Neuronal stem cell (in vitro differentiated cells): ENCODE measurements around the gene KRT84.

Source experiments
- DNase-seq: peaks from one replicate; pipeline ENCODE4 v3.0.0-alpha.2; 2013; ENCODE audit warnings: low spot score
- H2AFZ ChIP-seq: one replicate; pipeline ENCODE4 v1.6.1; 2013; ENCODE audit warnings: mild to moderate bottlenecking, low read length, inconsistent platforms
- H2AK5ac ChIP-seq: 2 replicates; pipeline ENCODE4 v1.6.1; 2013; ENCODE audit warnings: low read depth, mild to moderate bottlenecking, inconsistent platforms, low read length, moderate library complexity, mixed read lengths
- H2BK120ac ChIP-seq: 2 replicates; pipeline ENCODE4 v1.6.1; 2013; ENCODE audit warnings: low read depth, mild to moderate bottlenecking, inconsistent platforms, low read length, moderate library complexity, mixed read lengths
- H2BK12ac ChIP-seq: one replicate; pipeline ENCODE4 v1.6.1; 2013; ENCODE audit warnings: low read length, inconsistent platforms
- H2BK15ac ChIP-seq: 2 replicates; pipeline ENCODE4 v1.6.1; 2013; ENCODE audit warnings: mild to moderate bottlenecking, low read length, inconsistent platforms, mixed read lengths
- H2BK5ac ChIP-seq: one replicate; pipeline ENCODE4 v1.6.1; 2013; ENCODE audit warnings: inconsistent platforms, mild to moderate bottlenecking, low read length, moderate library complexity
- H3K14ac ChIP-seq: one replicate; pipeline ENCODE4 v1.6.1; 2013; ENCODE audit warnings: low read length, inconsistent platforms
- H3K18ac ChIP-seq: 2 replicates; pipeline ENCODE4 v1.6.1; 2013; ENCODE audit warnings: low read length, inconsistent platforms
- H3K23ac ChIP-seq: 2 replicates; pipeline ENCODE4 v1.6.1; 2013; ENCODE audit warnings: low read depth, mild to moderate bottlenecking, mixed read lengths, low read length, inconsistent platforms; ENCODE audit not compliant: poor library complexity
- H3K27ac ChIP-seq: replicated peaks from 3 replicates; pipeline ENCODE4 v1.5.1; 2013; ENCODE audit warnings: low read length, inconsistent platforms
- H3K27me3 ChIP-seq, 3 experiments: 2 replicates each; pipeline ENCODE4 v1.6.1; 2013; ENCODE audit warnings: low read length in 3 of 3, mild to moderate bottlenecking in 2 of 3, inconsistent platforms in 1 of 3, low read depth in 1 of 3, mixed read lengths in 1 of 3, moderate library complexity in 1 of 3; ENCODE audit not compliant: control insufficient read depth in 3 of 3, insufficient read depth in 3 of 3
- H3K36me3 ChIP-seq, 2 donors: replicated peaks in 1 of 2; 2 replicates each; pipeline ENCODE4 v1.6.1; 2013; ENCODE audit warnings: low read length in 2 of 2; ENCODE audit not compliant: control insufficient read depth in 2 of 2, insufficient read depth in 2 of 2
- H3K4ac ChIP-seq: 2 replicates; pipeline ENCODE4 v1.6.1; 2013; ENCODE audit warnings: inconsistent platforms, mild to moderate bottlenecking, low read length, moderate library complexity
- H3K4me1 ChIP-seq, 2 donors: 1 replicate in 1 of 2; 2 replicates in 1 of 2; pipeline ENCODE4 v1.6.1; 2013; ENCODE audit warnings: low read length in 2 of 2, low read depth in 1 of 2; ENCODE audit not compliant: control insufficient read depth in 2 of 2, insufficient read depth in 1 of 2
- H3K4me2 ChIP-seq: one replicate; pipeline ENCODE4 v1.6.1; 2013; ENCODE audit warnings: mild to moderate bottlenecking, low read length, inconsistent platforms; ENCODE audit not compliant: insufficient read depth, poor library complexity, severe bottlenecking
- H3K4me3 ChIP-seq, 2 donors: 2 replicates each; pipeline ENCODE4 v1.5.1; 2013; ENCODE audit warnings: low read length in 2 of 2, mild to moderate bottlenecking in 2 of 2, inconsistent platforms in 1 of 2, moderate library complexity in 1 of 2
- H3K79me1 ChIP-seq: one replicate; pipeline ENCODE4 v1.6.1; 2013; ENCODE audit warnings: low read depth, mild to moderate bottlenecking, inconsistent platforms, low read length, moderate library complexity
- H3K9ac ChIP-seq: one replicate; pipeline ENCODE4 v1.6.1; 2013; ENCODE audit warnings: mild to moderate bottlenecking, low read depth, low read length, inconsistent platforms; ENCODE audit not compliant: poor library complexity
- H3K9me3 ChIP-seq, 2 donors: replicated peaks in 1 of 2; 2 replicates each; pipeline versions ENCODE3 to v1.6.1; 2013; ENCODE audit warnings: low read length in 2 of 2, mild to moderate bottlenecking in 2 of 2, inconsistent platforms in 1 of 2, low read depth in 1 of 2, mixed read lengths in 1 of 2, moderate library complexity in 1 of 2; ENCODE audit not compliant: control insufficient read depth in 2 of 2, insufficient read depth in 1 of 2
- H4K8ac ChIP-seq: one replicate; pipeline ENCODE4 v1.6.1; 2013; ENCODE audit warnings: low read depth, mild to moderate bottlenecking, inconsistent platforms, low read length, moderate library complexity
- H4K91ac ChIP-seq: one replicate; pipeline ENCODE4 v1.6.1; 2013; ENCODE audit warnings: low read length, low read depth, mild to moderate bottlenecking, inconsistent platforms; ENCODE audit not compliant: poor library complexity
- WGBS, 2 donors: extraction: QIAGEN DNeasy Blood & Tissue Kit; methylation state at CpG; one replicate each; pipeline ENCODE4 v1.1.7; 2013; ENCODE audit warnings: missing lambda C conversion rate in 2 of 2, mixed read lengths in 1 of 2; ENCODE audit not compliant: insufficient read length in 2 of 2, insufficient replicate concordance in 1 of 2; ENCODE audit errors: extremely low coverage in 2 of 2; 5-methylcytosine and 5-hydroxymethylcytosine counted together

KRT84 gene

GRCh38 chr12:52364061-52364460 lies 21.4 kb downstream of the KRT84 start:
- H4K8ac ChIP-seq: no peak overlapping the region
- H3K27me3 ChIP-seq: peaks cover 0 to 5% (median 0%) of the 10 kb centered on the region in 3 experiments
- no peak for DNase-seq
- H2BK5ac ChIP-seq: peak overlapping the region; percentile 11
- no peak overlapping the region for H3K4me2 ChIP-seq
- H2BK12ac ChIP-seq: no peak overlapping the region
- peak overlapping the region; percentile 12 for H3K18ac ChIP-seq
- H2AK5ac ChIP-seq: no peak overlapping the region
- no peak overlapping the region for H3K9ac ChIP-seq
- H3K9me3 ChIP-seq: no peaks in the 10 kb centered on the region
- H3K4ac ChIP-seq: no peak overlapping the region
- H4K91ac ChIP-seq: no peak overlapping the region
- H3K27ac ChIP-seq: no peak overlapping the region
- H3K4me3 ChIP-seq: no peak overlapping the region
- no CpG with 5 or more reads among the region's 7 CpGs for WGBS, 2 donors
- H3K36me3 ChIP-seq: no peaks in the 10 kb centered on the region
- H2AFZ ChIP-seq: no peak overlapping the region
- no peaks in the 10 kb centered on the region for H3K4me1 ChIP-seq
- no peak overlapping the region for H2BK15ac ChIP-seq
- H3K79me1 ChIP-seq: no peaks in the 10 kb centered on the region
- H3K23ac ChIP-seq: peak overlapping the region; percentile 76
- H2BK120ac ChIP-seq: no peak overlapping the region
- no peak overlapping the region for H3K14ac ChIP-seq

GRCh38 chr12:52363111-52363679 lies 22.3 kb downstream of the KRT84 start:
- peak overlapping the region; percentile 76 for H3K23ac ChIP-seq
- no peak for DNase-seq
- H2AK5ac ChIP-seq: no peak overlapping the region
- no peak overlapping the region for H3K14ac ChIP-seq
- H4K91ac ChIP-seq: no peak overlapping the region
- H2AFZ ChIP-seq: no peak overlapping the region
- no peaks in the 10 kb centered on the region for H3K9me3 ChIP-seq
- peaks cover 0 to 5% (median 0%) of the 10 kb centered on the region in 3 experiments for H3K27me3 ChIP-seq
- peak overlapping the region; percentile 11 for H2BK5ac ChIP-seq
- no peak overlapping the region for H2BK15ac ChIP-seq
- no peak overlapping the region for H3K27ac ChIP-seq
- H4K8ac ChIP-seq: no peak overlapping the region
- no peaks in the 10 kb centered on the region for H3K79me1 ChIP-seq
- no peak overlapping the region for H2BK12ac ChIP-seq
- no peaks in the 10 kb centered on the region for H3K4me1 ChIP-seq
- no peak overlapping the region for H3K4me2 ChIP-seq
- WGBS, 2 donors: no CpG with 5 or more reads among the region's 12 CpGs
- no peak overlapping the region for H3K9ac ChIP-seq
- no peaks in the 10 kb centered on the region for H3K36me3 ChIP-seq
- no peak overlapping the region for H3K4me3 ChIP-seq
- H3K18ac ChIP-seq: no peak overlapping the region
- H2BK120ac ChIP-seq: no peak overlapping the region
- H3K4ac ChIP-seq: no peak overlapping the region

- no peaks in the 10 kb centered on the region for H3K79me1 ChIP-seq
- no peak overlapping the region for H2BK12ac ChIP-seq
- H3K36me3 ChIP-seq: no peaks in the 10 kb centered on the region
- H3K14ac ChIP-seq: no peak overlapping the region
- H2AFZ ChIP-seq: no peak overlapping the region
- no peak overlapping the region for H3K4me2 ChIP-seq
- H2BK120ac ChIP-seq: peak overlapping the region; percentile 36
- peaks cover 0 to 8% (median 0%) of the 10 kb centered on the region in 3 experiments for H3K27me3 ChIP-seq
- peak overlapping the region; percentile 20 for H3K23ac ChIP-seq
- WGBS, 2 donors: no CpG with 5 or more reads among the region's 11 CpGs
- DNase-seq: no peak
- H3K4me1 ChIP-seq: no peaks in the 10 kb centered on the region
- H3K27ac ChIP-seq: no peak overlapping the region
- H3K18ac ChIP-seq: no peak overlapping the region
- H2BK15ac ChIP-seq: no peak overlapping the region
- H3K4me3 ChIP-seq: no peak overlapping the region
- H4K91ac ChIP-seq: no peak overlapping the region
- H3K4ac ChIP-seq: no peak overlapping the region
- no peak overlapping the region for H4K8ac ChIP-seq
- H2BK5ac ChIP-seq: no peak overlapping the region
- H2AK5ac ChIP-seq: peak overlapping the region; percentile 26
- no peak overlapping the region for H3K9ac ChIP-seq
- H3K9me3 ChIP-seq: no peaks in the 10 kb centered on the region
Observed at GRCh38 chr12:52362118-52362726, 23.2 kb downstream of the KRT84 start.

- Histone ChIP-seq H3K4me1 (no peaks in the 10 kb centered on the region), H3K36me3 (no peaks in the 10 kb centered on the region), H3K27me3 (peaks cover 0 to 8% (median 0%) of the 10 kb centered on the region in 3 experiments), H4K8ac (no peak overlapping the region), H2BK15ac (no peak overlapping the region), H2BK12ac (no peak overlapping the region), H2AFZ (no peak overlapping the region), H3K9me3 (no peaks in the 10 kb centered on the region), H3K79me1 (no peaks in the 10 kb centered on the region), H3K4ac (no peak overlapping the region), H3K23ac (no peak overlapping the region), H3K4me2 (no peak overlapping the region), H3K27ac (no peak overlapping the region), H3K4me3 (no peak overlapping the region), H2BK120ac (no peak overlapping the region), H4K91ac (no peak overlapping the region), H2AK5ac (no peak overlapping the region), H2BK5ac (no peak overlapping the region), H3K18ac (no peak overlapping the region), H3K14ac (no peak overlapping the region), H3K9ac (no peak overlapping the region)
- no CpG with 5 or more reads among the region's 1 CpG for WGBS, 2 donors
- DNase-seq: no peak
Observed at GRCh38 chr12:52361553-52361952, 23.9 kb downstream of the KRT84 start.
